Esophagus squamous epithelium (tissue), 4 donors: Measurements from ENCODE around the gene SLC41A2.

Source experiments
- POLR2A ChIP-seq, 4 donors: fragments of 450-650 bp; IDR thresholded peaks; one replicate each; pipeline ENCODE4 v1.6.1; 2017; ENCODE audit warnings: antibody characterized with exemption in 4 of 4, mild to moderate bottlenecking in 4 of 4, moderate library complexity in 3 of 4
- TF ChIP-seq, protein P1 (sequence below), 6 experiments: fragments of 450-650 bp in 4 of 6; fragments of 200-600 bp in 2 of 6; sonication (generic) in 2 of 6; IDR thresholded peaks; one replicate each; pipeline ENCODE4 v1.5.1; 2016 to 2019; ENCODE audit warnings: antibody characterized with exemption in 6 of 6, mild to moderate bottlenecking in 4 of 6, moderate library complexity in 4 of 6

DNA sequence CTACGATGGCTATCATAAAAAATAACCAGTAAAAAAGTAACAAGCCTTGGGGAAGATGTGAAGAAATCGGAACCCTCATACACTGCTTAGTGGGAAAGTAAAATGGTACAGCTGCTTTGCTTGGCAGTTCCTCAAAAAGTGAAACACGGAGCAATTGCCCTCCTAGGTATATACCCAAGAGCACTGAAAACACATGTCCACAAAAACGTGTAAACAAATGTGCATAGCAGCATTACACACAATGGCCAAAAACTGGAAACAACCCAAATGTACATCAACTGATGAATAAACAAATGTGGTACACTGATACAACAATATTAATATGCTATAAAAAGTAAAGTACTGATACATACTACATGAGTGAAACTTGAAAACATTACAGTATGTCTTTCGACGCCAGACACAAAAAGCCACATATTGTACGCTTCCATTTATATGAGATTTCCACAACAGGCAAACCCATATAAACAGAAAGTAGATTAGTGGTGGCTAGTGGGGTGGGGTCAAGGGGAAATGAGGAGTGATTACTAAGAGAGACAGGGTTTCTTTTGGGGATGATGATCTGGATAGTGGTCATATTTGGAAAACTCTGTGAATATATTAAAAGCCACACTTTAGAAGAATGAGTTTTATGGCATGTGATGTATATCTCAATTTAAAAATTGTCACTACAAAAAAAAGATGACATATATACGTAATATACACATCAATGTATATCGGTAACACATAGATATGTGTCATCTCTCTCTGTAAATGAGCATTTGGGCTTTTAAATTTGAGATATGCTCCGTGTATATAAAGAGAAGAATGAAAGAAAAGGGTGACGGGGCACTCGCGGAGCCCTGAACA, 996 bp downstream of the SLC41A2 start:
- no peak for TF ChIP-seq POLR2A (IDR thresholded peaks at IDR 0.05)
- TF ChIP-seq, protein P1, sequence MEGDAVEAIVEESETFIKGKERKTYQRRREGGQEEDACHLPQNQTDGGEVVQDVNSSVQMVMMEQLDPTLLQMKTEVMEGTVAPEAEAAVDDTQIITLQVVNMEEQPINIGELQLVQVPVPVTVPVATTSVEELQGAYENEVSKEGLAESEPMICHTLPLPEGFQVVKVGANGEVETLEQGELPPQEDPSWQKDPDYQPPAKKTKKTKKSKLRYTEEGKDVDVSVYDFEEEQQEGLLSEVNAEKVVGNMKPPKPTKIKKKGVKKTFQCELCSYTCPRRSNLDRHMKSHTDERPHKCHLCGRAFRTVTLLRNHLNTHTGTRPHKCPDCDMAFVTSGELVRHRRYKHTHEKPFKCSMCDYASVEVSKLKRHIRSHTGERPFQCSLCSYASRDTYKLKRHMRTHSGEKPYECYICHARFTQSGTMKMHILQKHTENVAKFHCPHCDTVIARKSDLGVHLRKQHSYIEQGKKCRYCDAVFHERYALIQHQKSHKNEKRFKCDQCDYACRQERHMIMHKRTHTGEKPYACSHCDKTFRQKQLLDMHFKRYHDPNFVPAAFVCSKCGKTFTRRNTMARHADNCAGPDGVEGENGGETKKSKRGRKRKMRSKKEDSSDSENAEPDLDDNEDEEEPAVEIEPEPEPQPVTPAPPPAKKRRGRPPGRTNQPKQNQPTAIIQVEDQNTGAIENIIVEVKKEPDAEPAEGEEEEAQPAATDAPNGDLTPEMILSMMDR (IDR thresholded peaks at IDR 0.05), result no peak
